COLO829 (cell line): ENCODE data around the gene ZNF280C.

ENCODE experiments used
- DNase-seq: peaks from one replicate; pipeline ENCODE4 v3.0.0; 2012; ENCODE audit warnings: low spot score

The ZNF280C gene

GRCh38 chrX:130174937-130175336 is 93.8 kb downstream of the ZNF280C start:
- no peak for DNase-seq

GRCh38 chrX:130174045-130174704 is 94.5 kb downstream of the ZNF280C start:
- peak; percentile 68 for DNase-seq

GRCh38 chrX:130173190-130173895 is 95.4 kb downstream of the ZNF280C start:
- peak; percentile 74 for DNase-seq

- no peak for DNase-seq
Observed at GRCh38 chrX:130172127-130172845, 96.4 kb downstream of the ZNF280C start.

- no peak for DNase-seq
Observed at GRCh38 chrX:130171446-130172126, 97.1 kb downstream of the ZNF280C start, which contains the start of gene RAB33A. TSS of gene RAB33A (plus strand) at chrX:130171962. CDS start at chrX:130172063, 101 bp downstream.

- no peak for DNase-seq
Observed at GRCh38 chrX:130170752-130171445, 97.8 kb downstream of the ZNF280C start.

GRCh38 chrX:130167040-130167439 is 101.7 kb downstream of the ZNF280C start:
- no peak for DNase-seq

- no peak for DNase-seq
Observed at GRCh38 chrX:130166503-130166777, 102.3 kb downstream of the ZNF280C start.

GRCh38 chrX:130165703-130166502 is 102.8 kb downstream of the ZNF280C start, which contains the start of gene AIFM1:
TSS of gene AIFM1 (minus strand) at chrX:130165841. CDS start at chrX:130165656, 185 bp downstream.
- peak; percentile 88 for DNase-seq

- DNase-seq: no peak
Observed at GRCh38 chrX:130165181-130165702, 103.5 kb downstream of the ZNF280C start.

- no peak for DNase-seq
Observed at GRCh38 chrX:130163398-130163797, 105.3 kb downstream of the ZNF280C start.

- no peak for DNase-seq
Observed at GRCh38 chrX:130162094-130162735, 106.5 kb downstream of the ZNF280C start.

- no peak for DNase-seq
Observed at GRCh38 chrX:130159776-130160175, 108.9 kb downstream of the ZNF280C start.

GRCh38 chrX:130158311-130158710 is 110.4 kb downstream of the ZNF280C start:
- no peak for DNase-seq

- no peak for DNase-seq
Observed at GRCh38 chrX:130155564-130155963, 113.1 kb downstream of the ZNF280C start.
